H1 (cell line): ENCODE data around the gene COL6A6. TPM values are rescaled to one million over a fixed set of nuclear protein-coding genes. Genes with fewer than 3 reads are reported as not detected.

Experiments used
- CHD7 ChIP-seq: fragments of 300-600 bp; sonication (generic); IDR thresholded peaks from 2 replicates; pipeline ENCODE4 v1.7.1; 2012; ENCODE audit warnings: low read length, moderate library complexity, mild to moderate bottlenecking, inconsistent platforms; ENCODE audit not compliant: insufficient replicate concordance
- polyA plus RNA-seq, 7 experiments: library from polyadenylated mRNA; depleted of rRNA in 3 of 7; stranded (reverse) in 5 of 7; unstranded in 2 of 7; fragments of >200 nt in 5 of 7; fragments of 200-250 nt in 2 of 7; gene quantifications; 1 replicate in 5 of 7; 2 replicates in 1 of 7; 4 replicates in 1 of 7; pipeline versions ENCODE4 v1.2.1 to v1.2.3, GENCODE V29; 2011 to 2013; ENCODE audit warnings: missing spikeins in 2 of 7, mixed read lengths in 2 of 7
- total RNA-seq: library from RNA; stranded (reverse); fragmentation: NEBNext Ultra II Directional; extraction: Animal tissue kit (Norgen Biotek cat#: 25700); gene quantifications from 2 replicates; pipeline ENCODE4 v1.2.1, GENCODE V29; 2021

The COL6A6 gene
- total and polyA plus RNA-seq, 2 of the 8 experiments (the other 6 are each of a cell fraction or from before 2014, with no cell fraction given), result 0.02 to 0.09 TPM

GRCh38 chr3:130519754-130520153 lies 2.8 kb downstream of the COL6A6 start (continued):
- no peak for TF ChIP-seq CHD7
